CD4-positive, alpha-beta T cell treated with Interleukin-17A for 4 hours (primary cell): ENCODE measurements around the gene FBXO38.
"Not testable (repeated sequence)": the region's sequence is repeated elsewhere in the genome, so short reads cannot be mapped to it uniquely, and the experiment has no call there.

Source experiments
- DNase-seq: peaks from one replicate; pipeline ENCODE4 v3.0.0-alpha.2; 2020; ENCODE audit warnings: mixed read lengths

FBXO38 gene

GRCh38 chr5:148437249-148437648, 53.5 kb downstream of the FBXO38 start:
- no peak for DNase-seq

- no peak for DNase-seq
Observed at GRCh38 chr5:148438933-148439332, 55.2 kb downstream of the FBXO38 start.

GRCh38 chr5:148443241-148443640, 59.5 kb downstream of the FBXO38 start:
- DNase-seq, result no peak

- peak; percentile 59 for DNase-seq
Observed at GRCh38 chr5:148443998-148444397, 60.2 kb downstream of the FBXO38 start.

GRCh38 chr5:148445578-148445977, 61.8 kb downstream of the FBXO38 start:
- no peak for DNase-seq

GRCh38 chr5:148446611-148447010, 62.9 kb downstream of the FBXO38 start:
- DNase-seq, result no peak

- DNase-seq, result no peak
Observed at GRCh38 chr5:148452499-148453193, 68.9 kb downstream of the FBXO38 start.

GRCh38 chr5:148454576-148454975, 70.8 kb downstream of the FBXO38 start:
- no peak for DNase-seq

GRCh38 chr5:148455185-148455584, 71.4 kb downstream of the FBXO38 start:
- no peak for DNase-seq

- peak; percentile 22 for DNase-seq
Observed at GRCh38 chr5:148457183-148457620, 73.4 kb downstream of the FBXO38 start.

GRCh38 chr5:148458036-148458888, 74.5 kb downstream of the FBXO38 start:
- DNase-seq, result no peak

GRCh38 chr5:148459669-148460068, 75.9 kb downstream of the FBXO38 start:
- DNase-seq, result no peak

GRCh38 chr5:148465381-148466235, 81.8 kb downstream of the FBXO38 start:
- DNase-seq, result no peak

- DNase-seq, result no peak
Observed at GRCh38 chr5:148466236-148466580, 82.5 kb downstream of the FBXO38 start.

GRCh38 chr5:148467958-148468357, 84.2 kb downstream of the FBXO38 start:
- DNase-seq, result no peak

GRCh38 chr5:148468746-148469145, 85.0 kb downstream of the FBXO38 start:
- DNase-seq, result not testable (repeated sequence)

- DNase-seq, result no peak
Observed at GRCh38 chr5:148469501-148469935, 85.8 kb downstream of the FBXO38 start.

GRCh38 chr5:148471379-148471778, 87.6 kb downstream of the FBXO38 start:
- no peak for DNase-seq

- no peak for DNase-seq
Observed at GRCh38 chr5:148474025-148474511, 90.3 kb downstream of the FBXO38 start.

GRCh38 chr5:148476302-148476701, 92.5 kb downstream of the FBXO38 start:
- DNase-seq, result no peak

GRCh38 chr5:148477429-148477828, 93.7 kb downstream of the FBXO38 start:
- no peak for DNase-seq

- no peak for DNase-seq
Observed at GRCh38 chr5:148482196-148482595, 98.4 kb downstream of the FBXO38 start.
